Measurements from ENCODE around the gene ALPP. TPM values are rescaled to one million over a fixed set of nuclear protein-coding genes. Genes with fewer than 3 reads are reported as not detected.

Gene ALPP
- total RNA-seq, 2 experiments from 2014 or later, result not detected

DNA sequence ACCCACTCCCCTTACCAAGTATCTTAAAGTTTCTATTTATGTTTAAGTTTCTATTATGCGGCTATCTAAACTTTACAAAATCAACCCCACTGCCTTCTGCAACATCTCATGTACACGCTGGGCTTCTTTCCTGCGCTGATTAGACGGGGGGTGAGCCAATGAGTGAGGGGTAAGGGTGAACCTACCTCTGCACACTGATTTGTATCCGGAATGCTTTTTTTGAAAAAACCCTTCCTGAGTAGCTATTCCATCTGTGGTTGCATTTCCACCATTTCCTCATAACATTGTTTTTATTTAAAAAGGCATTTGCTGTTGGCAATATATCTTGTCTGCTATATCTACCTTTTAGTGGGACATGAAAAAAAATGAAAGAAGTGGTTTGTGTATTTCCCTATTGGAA lies 34.4 kb downstream of the ALPP start:
- H3K4me3 Mint-ChIP-seq, result no peak overlapping the region
- H3K9me3 ChIP-seq (ENCODE audit: control insufficient read depth in 1 of 2, insufficient read depth in 1 of 2, low read length in 2 of 2), result no peaks in the 10 kb centered on the region
- POLR2A ChIA-PET, result no interaction called here
- H3K9me3 Mint-ChIP-seq, result no peaks in the 10 kb centered on the region
- H3K27ac ChIP-seq (ENCODE audit: low read depth in 1 of 2, low read length in 2 of 2), result no peak overlapping the region
- no peaks in the 10 kb centered on the region for H3K36me3 ChIP-seq (ENCODE audit: insufficient read depth, low read length)
- TF ChIP-seq CTCF (IDR thresholded peaks at IDR 0.05), result no peak
- no peak overlapping the region for H3K27ac Mint-ChIP-seq
- no peak overlapping the region for H3K4me3 ChIP-seq (ENCODE audit: low read length)
- peaks cover 51% of the 10 kb centered on the region for H3K27me3 Mint-ChIP-seq
- CTCF ChIA-PET, result no interaction called here
- intact Hi-C loops (cut with DNase I, micrococcal nuclease), result no loop called here
- peaks cover 12% of the 10 kb centered on the region for H3K4me1 Mint-ChIP-seq (ENCODE audit: low read depth)
- no peak for ATAC-seq (ENCODE audit: poor library complexity)
- no peaks in the 10 kb centered on the region for H3K36me3 Mint-ChIP-seq (ENCODE audit: low read depth)
- no peaks in the 10 kb centered on the region for H3K4me1 ChIP-seq (ENCODE audit: insufficient read depth, low read length)
- peaks cover 9 to 23% of the 10 kb centered on the region in 2 experiments for H3K27me3 ChIP-seq (ENCODE audit: control insufficient read depth in 1 of 2, insufficient read depth in 2 of 2, low read length in 2 of 2)
- DNase-seq, result no peak

GRCh38 chr2:232415138-232415690 lies 36.7 kb downstream of the ALPP start:
- Histone ChIP-seq H3K4me3 (ENCODE audit: low read length) (no peak overlapping the region), H3K27me3 (ENCODE audit: control insufficient read depth in 1 of 2, insufficient read depth in 2 of 2, low read length in 2 of 2) (peaks cover 32 to 40% of the 10 kb centered on the region in 2 experiments), H3K27ac (ENCODE audit: low read depth in 1 of 2, low read length in 2 of 2) (no peak overlapping the region), H3K36me3 (ENCODE audit: insufficient read depth, low read length) (no peaks in the 10 kb centered on the region), H3K9me3 (ENCODE audit: control insufficient read depth in 1 of 2, insufficient read depth in 1 of 2, low read length in 2 of 2) (peaks cover 0 to 9% of the 10 kb centered on the region in 2 experiments), H3K4me1 (ENCODE audit: insufficient read depth, low read length) (peaks cover 14% of the 10 kb centered on the region)
- ATAC-seq (ENCODE audit: poor library complexity) (no peak), DNase-seq (no peak)
- Mint-ChIP-seq H3K36me3 (ENCODE audit: low read depth) (no peaks in the 10 kb centered on the region), H3K27me3 (peaks cover 65% of the 10 kb centered on the region), H3K9me3 (no peaks in the 10 kb centered on the region), H3K4me3 (no peak overlapping the region), H3K27ac (no peak overlapping the region), H3K4me1 (ENCODE audit: low read depth) (peaks cover 18% of the 10 kb centered on the region)
- intact Hi-C loops (cut with DNase I, micrococcal nuclease), result no loop called here
- POLR2A ChIA-PET, result no interaction called here
- no peak for TF ChIP-seq CTCF (IDR thresholded peaks at IDR 0.05)
- CTCF ChIA-PET, result no interaction called here

GRCh38 chr2:232415736-232416520 lies 37.4 kb downstream of the ALPP start:
- Histone ChIP-seq H3K27ac (ENCODE audit: low read depth in 1 of 2, low read length in 2 of 2) (no peak overlapping the region), H3K9me3 (ENCODE audit: control insufficient read depth in 1 of 2, insufficient read depth in 1 of 2, low read length in 2 of 2) (peaks cover 0 to 10% of the 10 kb centered on the region in 2 experiments), H3K27me3 (ENCODE audit: control insufficient read depth in 1 of 2, insufficient read depth in 2 of 2, low read length in 2 of 2) (peaks cover 37 to 40% of the 10 kb centered on the region in 2 experiments), H3K4me3 (ENCODE audit: low read length) (no peak overlapping the region), H3K4me1 (ENCODE audit: insufficient read depth, low read length) (peaks cover 19% of the 10 kb centered on the region), H3K36me3 (ENCODE audit: insufficient read depth, low read length) (no peaks in the 10 kb centered on the region)
- intact Hi-C loops (cut with DNase I, micrococcal nuclease), result no loop called here
- Mint-ChIP-seq H3K36me3 (ENCODE audit: low read depth) (no peaks in the 10 kb centered on the region), H3K27me3 (peaks cover 61% of the 10 kb centered on the region), H3K4me1 (ENCODE audit: low read depth) (peaks cover 18% of the 10 kb centered on the region), H3K27ac (no peak overlapping the region), H3K4me3 (no peak overlapping the region), H3K9me3 (no peaks in the 10 kb centered on the region)
- CTCF ChIA-PET, result no interaction called here
- no peak for TF ChIP-seq CTCF (IDR thresholded peaks at IDR 0.05)
- ATAC-seq (ENCODE audit: poor library complexity), result no peak
- POLR2A ChIA-PET, result no interaction called here
- DNase-seq, result no peak

Measured in CD4-positive, alpha-beta T cell (primary cell).